OCI-LY1 (cell line): ENCODE data around the gene TUBB1.

Experiments
- EZH2 ChIP-seq: fragments of 200-600 bp; sonication (generic), shearing (Covaris generic); IDR thresholded peaks from 2 replicates; pipeline ENCODE4 v1.8.0; 2017; ENCODE audit warnings: borderline replicate concordance, mixed run types, mild to moderate bottlenecking, antibody characterized with exemption, low read length, moderate library complexity, mixed read lengths
- TF ChIP-seq, protein P1 (sequence below): fragments of 200-600 bp; sonication (generic), shearing (Covaris generic); IDR thresholded peaks from 2 replicates; pipeline ENCODE4 v1.5.1; 2017; ENCODE audit warnings: mild to moderate bottlenecking, antibody characterized with exemption, low read length, moderate library complexity, mixed read lengths

DNA sequence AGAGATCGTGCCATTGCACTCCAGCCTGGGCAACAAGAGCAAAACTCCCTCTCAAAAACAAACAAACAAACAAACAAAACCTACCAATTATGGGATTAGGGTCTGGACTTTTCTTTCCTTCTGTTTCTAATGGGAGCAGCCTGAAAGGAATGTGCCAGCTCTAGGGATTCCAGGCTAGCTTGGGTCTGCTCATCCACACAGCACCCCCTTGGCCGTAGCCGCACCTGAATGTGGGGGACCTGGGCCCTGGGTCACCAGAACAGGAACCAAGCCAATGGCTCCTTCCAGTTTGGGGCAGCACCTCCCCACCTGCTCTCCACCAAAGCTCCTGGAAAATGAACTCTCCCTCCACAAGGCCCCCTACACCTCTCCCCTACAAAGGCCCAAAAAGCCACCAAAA lies 18.9 kb upstream of the TUBB1 start:
- TF ChIP-seq, protein P1, sequence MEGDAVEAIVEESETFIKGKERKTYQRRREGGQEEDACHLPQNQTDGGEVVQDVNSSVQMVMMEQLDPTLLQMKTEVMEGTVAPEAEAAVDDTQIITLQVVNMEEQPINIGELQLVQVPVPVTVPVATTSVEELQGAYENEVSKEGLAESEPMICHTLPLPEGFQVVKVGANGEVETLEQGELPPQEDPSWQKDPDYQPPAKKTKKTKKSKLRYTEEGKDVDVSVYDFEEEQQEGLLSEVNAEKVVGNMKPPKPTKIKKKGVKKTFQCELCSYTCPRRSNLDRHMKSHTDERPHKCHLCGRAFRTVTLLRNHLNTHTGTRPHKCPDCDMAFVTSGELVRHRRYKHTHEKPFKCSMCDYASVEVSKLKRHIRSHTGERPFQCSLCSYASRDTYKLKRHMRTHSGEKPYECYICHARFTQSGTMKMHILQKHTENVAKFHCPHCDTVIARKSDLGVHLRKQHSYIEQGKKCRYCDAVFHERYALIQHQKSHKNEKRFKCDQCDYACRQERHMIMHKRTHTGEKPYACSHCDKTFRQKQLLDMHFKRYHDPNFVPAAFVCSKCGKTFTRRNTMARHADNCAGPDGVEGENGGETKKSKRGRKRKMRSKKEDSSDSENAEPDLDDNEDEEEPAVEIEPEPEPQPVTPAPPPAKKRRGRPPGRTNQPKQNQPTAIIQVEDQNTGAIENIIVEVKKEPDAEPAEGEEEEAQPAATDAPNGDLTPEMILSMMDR, result no peak
- no peak for TF ChIP-seq EZH2
